Measurements from ENCODE around the gene WDR26. TPM values are rescaled to one million over a fixed set of nuclear protein-coding genes. Genes with fewer than 3 reads are reported as not detected.
"Not testable (repeated sequence)": the region's sequence is repeated elsewhere in the genome, so short reads cannot be mapped to it uniquely, and the experiment has no call there.

The WDR26 gene
- 55.4 TPM for total RNA-seq
- long read RNA-seq, full-length matches to known transcripts: 5 of 17 reads
- long read RNA-seq, partial matches to known transcripts: 3 of 17 reads
- long read RNA-seq, other reads (novel, unspliced or antisense): 9 of 17 reads

- intact Hi-C loops (cut with DNase I): loop anchor here (2.0 to 5.0 kb wide), 2 partner anchors 22 to 43 kb away; no protein-coding TSS in a partner anchor
- DNase-seq (ENCODE audit: missing footprints) (peak; percentile 85), ATAC-seq (peak; percentile 84)
Measured at GRCh38 chr1:224434691-224435317, at the start of gene WDR26. Gene WDR26 (minus strand): TSS chr1:224434797.

- intact Hi-C loops (cut with DNase I); DNase-seq (ENCODE audit: missing footprints); ATAC-seq: not testable (repeated sequence)
Measured at GRCh38 chr1:224483206-224483605, 48.6 kb upstream of the WDR26 start.

- DNase-seq (ENCODE audit: missing footprints) (no peak), ATAC-seq (no peak)
- intact Hi-C loops (cut with DNase I): no loop called here
Measured at GRCh38 chr1:224482619-224483018, 48.0 kb upstream of the WDR26 start.

- intact Hi-C loops (cut with DNase I): no loop called here
Measured at GRCh38 chr1:224481601-224482000, 47.0 kb upstream of the WDR26 start.

GRCh38 chr1:224480888-224481459, 46.4 kb upstream of the WDR26 start:
- DNase-seq (ENCODE audit: missing footprints); intact Hi-C loops (cut with DNase I); ATAC-seq: not testable (repeated sequence)

More at GRCh38 chr1:224481601-224482000, 47.0 kb upstream of the WDR26 start:
- ATAC-seq (no peak), DNase-seq (ENCODE audit: missing footprints) (no peak)

GRCh38 chr1:224480200-224480599, 45.6 kb upstream of the WDR26 start:
- DNase-seq (ENCODE audit: missing footprints); intact Hi-C loops (cut with DNase I); ATAC-seq: not testable (repeated sequence)

- DNase-seq (ENCODE audit: missing footprints) (no peak), ATAC-seq (no peak)
- intact Hi-C loops (cut with DNase I): no loop called here
Measured at GRCh38 chr1:224472806-224473205, 38.2 kb upstream of the WDR26 start.

GRCh38 chr1:224466154-224466553, 31.6 kb upstream of the WDR26 start:
- intact Hi-C loops (cut with DNase I): no loop called here
- no peak for ATAC-seq
- no peak for DNase-seq (ENCODE audit: missing footprints)

- intact Hi-C loops (cut with DNase I): no loop called here
- no peak for DNase-seq (ENCODE audit: missing footprints)
- no peak for ATAC-seq
Measured at GRCh38 chr1:224459966-224460365, 25.4 kb upstream of the WDR26 start.

- intact Hi-C loops (cut with DNase I): no loop called here
- no peak for DNase-seq (ENCODE audit: missing footprints)
- no peak for ATAC-seq
Measured at GRCh38 chr1:224458996-224459395, 24.4 kb upstream of the WDR26 start.

- no peak for ATAC-seq
- intact Hi-C loops (cut with DNase I): no loop called here
- DNase-seq (ENCODE audit: missing footprints): no peak
Measured at GRCh38 chr1:224458296-224458695, 23.7 kb upstream of the WDR26 start.

- intact Hi-C loops (cut with DNase I): loop anchor here (1.0 to 2.0 kb wide), 2 partner anchors 23 to 341 kb away; partner anchors contain the start of gene WDR26
- ATAC-seq (no peak), DNase-seq (ENCODE audit: missing footprints) (no peak)
Measured at GRCh38 chr1:224457782-224458144, 23.2 kb upstream of the WDR26 start.

GRCh38 chr1:224456637-224456953, 22.0 kb upstream of the WDR26 start:
- no peak for ATAC-seq
- intact Hi-C loops (cut with DNase I): loop anchor here (2.0 kb wide), 1 partner anchor 22 kb away; the partner anchor contains the start of gene WDR26
- no peak for DNase-seq (ENCODE audit: missing footprints)

- no peak for ATAC-seq
- DNase-seq (ENCODE audit: missing footprints): no peak
- intact Hi-C loops (cut with DNase I): no loop called here
Measured at GRCh38 chr1:224454402-224455055, 19.9 kb upstream of the WDR26 start.

- intact Hi-C loops (cut with DNase I): no loop called here
- ATAC-seq: no peak
Measured at GRCh38 chr1:224450561-224451350, 16.2 kb upstream of the WDR26 start.

GRCh38 chr1:224450159-224450558, 15.6 kb upstream of the WDR26 start:
- intact Hi-C loops (cut with DNase I): no loop called here
- ATAC-seq (no peak), DNase-seq (ENCODE audit: missing footprints) (no peak)

More at GRCh38 chr1:224450561-224451350, 16.2 kb upstream of the WDR26 start:
- no peak for DNase-seq (ENCODE audit: missing footprints)

- ATAC-seq (peak; percentile 63), DNase-seq (ENCODE audit: missing footprints) (no peak)
- intact Hi-C loops (cut with DNase I): no loop called here
Measured at GRCh38 chr1:224448453-224449017, 13.9 kb upstream of the WDR26 start.

GRCh38 chr1:224447971-224448370, 13.4 kb upstream of the WDR26 start:
- intact Hi-C loops (cut with DNase I): no loop called here
- no peak for ATAC-seq

GRCh38 chr1:224447251-224447650, 12.7 kb upstream of the WDR26 start:
- intact Hi-C loops (cut with DNase I): no loop called here
- no peak for DNase-seq (ENCODE audit: missing footprints)
- ATAC-seq: peak; percentile 65

More at GRCh38 chr1:224447971-224448370, 13.4 kb upstream of the WDR26 start:
- no peak for DNase-seq (ENCODE audit: missing footprints)
